Measurements from ENCODE around the gene RFPL1. TPM values are rescaled to one million over a fixed set of nuclear protein-coding genes. Genes with fewer than 3 reads are reported as not detected.

RFPL1 gene
- total and polyA plus RNA-seq, 2 experiments from 2014 or later, result not detected

DNA sequence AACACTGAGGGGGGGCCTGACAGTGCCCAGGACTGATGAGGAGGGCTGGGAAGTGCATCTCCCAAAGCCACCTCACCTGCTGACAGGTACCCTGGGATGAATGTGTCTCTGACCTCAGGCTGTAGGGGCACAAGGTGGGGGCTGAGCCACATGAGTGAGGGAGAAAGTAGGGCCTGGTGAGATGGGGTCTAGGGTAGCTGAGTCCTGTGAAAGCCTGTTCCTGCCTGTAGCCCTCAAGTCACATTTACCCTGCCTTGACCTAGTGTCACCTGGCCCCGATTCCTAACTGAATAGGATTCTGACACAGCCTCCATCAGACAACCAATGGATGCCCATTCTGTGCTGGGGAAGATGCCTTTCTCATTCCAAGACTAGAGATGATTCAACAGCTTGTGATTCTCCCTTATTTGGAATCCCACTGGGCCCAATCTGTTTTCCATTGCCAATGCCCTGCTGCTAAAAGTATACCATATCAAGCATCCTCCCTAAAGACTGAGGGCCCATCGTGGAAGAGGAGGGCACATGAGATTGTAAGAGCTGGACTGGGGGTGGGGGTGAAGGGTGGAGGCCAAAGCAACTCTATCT, 11.1 kb upstream of the RFPL1 start (continued):
- TF ChIP-seq, protein P1, sequence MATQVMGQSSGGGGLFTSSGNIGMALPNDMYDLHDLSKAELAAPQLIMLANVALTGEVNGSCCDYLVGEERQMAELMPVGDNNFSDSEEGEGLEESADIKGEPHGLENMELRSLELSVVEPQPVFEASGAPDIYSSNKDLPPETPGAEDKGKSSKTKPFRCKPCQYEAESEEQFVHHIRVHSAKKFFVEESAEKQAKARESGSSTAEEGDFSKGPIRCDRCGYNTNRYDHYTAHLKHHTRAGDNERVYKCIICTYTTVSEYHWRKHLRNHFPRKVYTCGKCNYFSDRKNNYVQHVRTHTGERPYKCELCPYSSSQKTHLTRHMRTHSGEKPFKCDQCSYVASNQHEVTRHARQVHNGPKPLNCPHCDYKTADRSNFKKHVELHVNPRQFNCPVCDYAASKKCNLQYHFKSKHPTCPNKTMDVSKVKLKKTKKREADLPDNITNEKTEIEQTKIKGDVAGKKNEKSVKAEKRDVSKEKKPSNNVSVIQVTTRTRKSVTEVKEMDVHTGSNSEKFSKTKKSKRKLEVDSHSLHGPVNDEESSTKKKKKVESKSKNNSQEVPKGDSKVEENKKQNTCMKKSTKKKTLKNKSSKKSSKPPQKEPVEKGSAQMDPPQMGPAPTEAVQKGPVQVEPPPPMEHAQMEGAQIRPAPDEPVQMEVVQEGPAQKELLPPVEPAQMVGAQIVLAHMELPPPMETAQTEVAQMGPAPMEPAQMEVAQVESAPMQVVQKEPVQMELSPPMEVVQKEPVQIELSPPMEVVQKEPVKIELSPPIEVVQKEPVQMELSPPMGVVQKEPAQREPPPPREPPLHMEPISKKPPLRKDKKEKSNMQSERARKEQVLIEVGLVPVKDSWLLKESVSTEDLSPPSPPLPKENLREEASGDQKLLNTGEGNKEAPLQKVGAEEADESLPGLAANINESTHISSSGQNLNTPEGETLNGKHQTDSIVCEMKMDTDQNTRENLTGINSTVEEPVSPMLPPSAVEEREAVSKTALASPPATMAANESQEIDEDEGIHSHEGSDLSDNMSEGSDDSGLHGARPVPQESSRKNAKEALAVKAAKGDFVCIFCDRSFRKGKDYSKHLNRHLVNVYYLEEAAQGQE (IDR thresholded peaks at IDR 0.05; ENCODE audit: unreplicated experiment), result no peak
- TF ChIP-seq EZH2 (IDR thresholded peaks at IDR 0.05; ENCODE audit: low read depth, unreplicated experiment), result no peak
- no peak for TF ChIP-seq NANOG (IDR thresholded peaks at IDR 0.05; ENCODE audit: borderline replicate concordance)
- TF ChIP-seq, protein P2, sequence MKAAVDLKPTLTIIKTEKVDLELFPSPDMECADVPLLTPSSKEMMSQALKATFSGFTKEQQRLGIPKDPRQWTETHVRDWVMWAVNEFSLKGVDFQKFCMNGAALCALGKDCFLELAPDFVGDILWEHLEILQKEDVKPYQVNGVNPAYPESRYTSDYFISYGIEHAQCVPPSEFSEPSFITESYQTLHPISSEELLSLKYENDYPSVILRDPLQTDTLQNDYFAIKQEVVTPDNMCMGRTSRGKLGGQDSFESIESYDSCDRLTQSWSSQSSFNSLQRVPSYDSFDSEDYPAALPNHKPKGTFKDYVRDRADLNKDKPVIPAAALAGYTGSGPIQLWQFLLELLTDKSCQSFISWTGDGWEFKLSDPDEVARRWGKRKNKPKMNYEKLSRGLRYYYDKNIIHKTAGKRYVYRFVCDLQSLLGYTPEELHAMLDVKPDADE (IDR thresholded peaks at IDR 0.05), result no peak
- TF ChIP-seq JUNB (IDR thresholded peaks at IDR 0.05; ENCODE audit: unreplicated experiment), result no peak
- TF ChIP-seq CREB1 (CRISPR knock-in tag; IDR thresholded peaks at IDR 0.05; ENCODE audit: low read depth), result no peak
- no peak for TF ChIP-seq ZNF331 (CRISPR knock-in tag; IDR thresholded peaks at IDR 0.05; ENCODE audit: low read depth)
- TF ChIP-seq STAT1 (IDR thresholded peaks at IDR 0.05; ENCODE audit: unreplicated experiment), result no peak

- Histone ChIP-seq H3K4me2 (peak overlapping the region; percentile 66), H3K4me3 (peak overlapping the region; percentile 38), H4K20me1 (replicated peaks; ENCODE audit: insufficient read depth) (no peaks in the 10 kb centered on the region), H3K27me3 (ENCODE audit: insufficient read depth) (no peaks in the 10 kb centered on the region), H3K27ac (ENCODE audit: low read depth) (no peak overlapping the region), H3K4me1 (ENCODE audit: insufficient read depth) (peaks cover 11% of the 10 kb centered on the region), H3K9me2 (ENCODE audit: insufficient read depth) (no peaks in the 10 kb centered on the region; the same call in 1 of the 2 replicates), H3K36me3 (ENCODE audit: insufficient read depth) (no peaks in the 10 kb centered on the region), H3K79me2 (replicated peaks; ENCODE audit: insufficient read depth) (no peaks in the 10 kb centered on the region), H3F3A (replicated peaks; ENCODE audit: low read depth) (no peaks in the 10 kb centered on the region), H2AFZ (peak overlapping the region; percentile 35)
- Mint-ChIP-seq H3K36me3 (ENCODE audit: low read depth) (no peaks in the 10 kb centered on the region), H3K9me3 (no peaks in the 10 kb centered on the region), H3K27me3 (ENCODE audit: insufficient read depth, low read depth, poor library complexity) (peaks cover 3% of the 10 kb centered on the region), H3K27ac (peak overlapping the region; percentile 37; the same call in 1 of the 2 replicates), H3K4me3 (peak overlapping the region; percentile 56; the same call in 2 of the 3 replicates), H3K4me1 (peaks cover 18% of the 10 kb centered on the region)
- ATAC-seq (peak; percentile 67), DNase-seq (ENCODE audit: low spot score) (peak; percentile 67)
- no peak for TF ChIP-seq ZNF331 (CRISPR knock-in tag; IDR thresholded peaks at IDR 0.05; ENCODE audit: low read depth)
- TF ChIP-seq JUNB (IDR thresholded peaks at IDR 0.05; ENCODE audit: unreplicated experiment), result no peak
- TF ChIP-seq, protein P1 (IDR thresholded peaks at IDR 0.05; ENCODE audit: unreplicated experiment), result no peak
- TF ChIP-seq ZNF114 (CRISPR knock-in tag; IDR thresholded peaks at IDR 0.05), result no peak
- no peak for TF ChIP-seq EZH2 (IDR thresholded peaks at IDR 0.05; ENCODE audit: low read depth, unreplicated experiment)
- no peak for TF ChIP-seq CREB1 (CRISPR knock-in tag; IDR thresholded peaks at IDR 0.05; ENCODE audit: low read depth)
- TF ChIP-seq, protein P3, sequence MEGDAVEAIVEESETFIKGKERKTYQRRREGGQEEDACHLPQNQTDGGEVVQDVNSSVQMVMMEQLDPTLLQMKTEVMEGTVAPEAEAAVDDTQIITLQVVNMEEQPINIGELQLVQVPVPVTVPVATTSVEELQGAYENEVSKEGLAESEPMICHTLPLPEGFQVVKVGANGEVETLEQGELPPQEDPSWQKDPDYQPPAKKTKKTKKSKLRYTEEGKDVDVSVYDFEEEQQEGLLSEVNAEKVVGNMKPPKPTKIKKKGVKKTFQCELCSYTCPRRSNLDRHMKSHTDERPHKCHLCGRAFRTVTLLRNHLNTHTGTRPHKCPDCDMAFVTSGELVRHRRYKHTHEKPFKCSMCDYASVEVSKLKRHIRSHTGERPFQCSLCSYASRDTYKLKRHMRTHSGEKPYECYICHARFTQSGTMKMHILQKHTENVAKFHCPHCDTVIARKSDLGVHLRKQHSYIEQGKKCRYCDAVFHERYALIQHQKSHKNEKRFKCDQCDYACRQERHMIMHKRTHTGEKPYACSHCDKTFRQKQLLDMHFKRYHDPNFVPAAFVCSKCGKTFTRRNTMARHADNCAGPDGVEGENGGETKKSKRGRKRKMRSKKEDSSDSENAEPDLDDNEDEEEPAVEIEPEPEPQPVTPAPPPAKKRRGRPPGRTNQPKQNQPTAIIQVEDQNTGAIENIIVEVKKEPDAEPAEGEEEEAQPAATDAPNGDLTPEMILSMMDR (conservative IDR thresholded peaks at IDR 0.05; ENCODE audit: low read depth in 2 of 2), result no peak
- no peak for TF ChIP-seq STAT1 (IDR thresholded peaks at IDR 0.05; ENCODE audit: unreplicated experiment)
- TF ChIP-seq, protein P2 (IDR thresholded peaks at IDR 0.05), result no peak
- TF ChIP-seq EZH2phosphoT487 (IDR thresholded peaks at IDR 0.05; ENCODE audit: unreplicated experiment), result no peak
These were observed 6.4 kb upstream of the RFPL1 start for GRCh38 chr22:29431986-29432385.
